NCI-H2196 (cell line): ENCODE results near the gene RALY.

Source experiments
- DNase-seq: peaks from one replicate; lab custom pipeline; 2025; ENCODE audit not compliant: unreplicated experiment; lab: John Stamatoyannopoulos, UW

RALY gene

DNA sequence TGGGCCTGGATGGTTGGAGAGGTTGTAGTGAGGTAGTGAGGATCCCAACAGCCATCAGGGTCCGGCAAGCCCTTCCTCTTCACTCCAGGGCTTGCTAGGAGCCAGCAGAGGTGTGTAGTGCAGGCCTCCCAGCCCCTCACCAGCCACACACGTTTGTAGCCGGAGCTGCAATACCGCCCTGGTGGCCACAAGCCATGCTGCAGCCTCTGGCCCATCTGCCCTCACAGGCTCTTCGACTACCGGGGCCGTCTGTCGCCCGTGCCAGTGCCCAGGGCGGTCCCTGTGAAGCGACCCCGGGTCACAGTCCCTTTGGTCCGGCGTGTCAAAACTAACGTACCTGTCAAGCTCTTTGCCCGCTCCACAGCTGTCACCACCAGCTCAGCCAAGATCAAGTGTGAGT, 81.9 kb downstream of the RALY start:
- no peak for DNase-seq

DNA sequence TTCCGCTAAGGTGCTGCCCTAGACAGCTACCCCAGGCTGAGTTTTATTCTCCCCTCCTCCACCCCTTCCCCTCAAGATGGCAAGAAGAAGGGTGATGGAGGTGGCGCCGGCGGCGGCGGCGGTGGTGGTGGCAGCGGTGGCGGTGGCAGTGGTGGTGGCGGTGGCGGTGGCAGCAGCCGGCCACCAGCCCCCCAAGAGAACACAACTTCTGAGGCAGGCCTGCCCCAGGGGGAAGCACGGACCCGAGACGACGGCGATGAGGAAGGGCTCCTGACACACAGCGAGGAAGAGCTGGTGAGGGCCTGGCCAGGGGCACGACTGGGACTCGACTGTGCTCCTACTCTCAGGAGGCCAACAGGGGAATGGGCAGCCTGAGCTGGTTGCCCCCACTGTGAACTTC, 83.2 kb downstream of the RALY start:
- DNase-seq, result no peak

DNA sequence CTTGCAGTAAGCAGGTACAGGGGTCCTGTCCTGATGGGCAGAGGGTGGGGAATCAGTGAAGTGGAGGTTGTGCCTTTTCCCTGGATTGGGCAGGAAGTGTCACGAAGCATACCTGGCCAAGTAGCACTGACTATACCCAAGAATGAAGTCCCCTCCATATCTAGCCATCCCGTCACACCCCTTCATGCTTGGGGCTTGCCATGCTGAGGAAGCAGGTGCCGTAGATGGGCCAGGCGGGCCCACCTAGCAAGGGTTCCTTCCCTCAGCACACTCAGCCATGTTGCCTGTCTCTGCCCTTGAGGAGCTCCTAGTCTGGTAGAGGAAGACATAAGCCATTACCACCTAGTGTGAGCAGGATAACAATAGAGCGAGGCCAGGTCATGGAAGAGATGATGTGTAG, 84.8 kb downstream of the RALY start:
- DNase-seq, result no peak

DNA sequence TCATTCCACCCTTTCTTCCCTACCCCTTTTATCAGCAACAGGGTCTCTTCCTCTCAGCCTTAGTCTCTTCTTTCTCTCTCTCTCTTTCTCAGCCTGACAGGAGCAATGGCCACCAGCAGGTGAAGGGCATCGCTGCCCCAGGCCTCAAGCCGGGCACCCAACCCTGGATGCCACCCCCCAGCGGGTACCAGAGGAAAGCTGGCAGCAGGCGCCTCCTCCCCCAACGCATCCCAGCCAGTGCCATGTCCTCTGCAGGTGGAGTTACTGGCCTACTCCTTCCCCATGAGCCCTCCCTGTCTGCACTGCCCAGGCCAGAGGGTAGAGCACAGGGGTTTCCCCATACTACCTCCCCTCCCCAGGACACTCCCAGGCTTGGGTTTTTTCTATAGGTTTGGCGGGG, 86.1 kb downstream of the RALY start:
- no peak for DNase-seq

DNA sequence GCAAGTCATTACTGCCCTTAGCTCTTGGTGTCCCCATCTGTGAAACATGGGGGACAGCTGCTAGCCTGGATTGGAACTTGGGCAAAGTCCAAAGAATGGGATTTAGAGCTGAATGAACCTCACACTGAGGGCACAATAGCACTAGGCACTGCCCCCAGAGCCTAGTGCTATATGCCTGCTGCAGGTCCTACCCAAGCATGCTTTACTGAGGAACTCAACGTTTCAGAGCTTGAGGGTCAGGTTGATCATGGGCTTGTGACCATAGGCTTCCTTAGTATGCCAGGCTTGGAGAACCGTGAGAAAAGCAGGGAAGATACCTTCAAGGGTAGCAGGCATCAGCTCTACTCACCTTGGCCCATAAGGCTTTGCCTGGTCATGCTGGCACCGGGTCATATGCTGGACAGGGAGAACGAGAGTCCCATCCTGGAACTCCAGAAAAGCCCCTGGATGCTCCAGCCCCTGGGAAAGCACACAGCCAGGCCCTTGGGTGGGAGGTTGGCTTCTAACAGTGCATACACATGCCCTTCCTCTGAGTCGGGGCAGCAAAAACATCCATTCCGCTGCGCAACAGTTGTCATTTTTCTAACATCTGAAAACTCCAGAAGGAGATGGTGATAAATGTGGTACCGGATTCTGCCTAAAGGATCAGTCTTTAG, 88.6 kb downstream of the RALY start:
- DNase-seq, result no peak

DNA sequence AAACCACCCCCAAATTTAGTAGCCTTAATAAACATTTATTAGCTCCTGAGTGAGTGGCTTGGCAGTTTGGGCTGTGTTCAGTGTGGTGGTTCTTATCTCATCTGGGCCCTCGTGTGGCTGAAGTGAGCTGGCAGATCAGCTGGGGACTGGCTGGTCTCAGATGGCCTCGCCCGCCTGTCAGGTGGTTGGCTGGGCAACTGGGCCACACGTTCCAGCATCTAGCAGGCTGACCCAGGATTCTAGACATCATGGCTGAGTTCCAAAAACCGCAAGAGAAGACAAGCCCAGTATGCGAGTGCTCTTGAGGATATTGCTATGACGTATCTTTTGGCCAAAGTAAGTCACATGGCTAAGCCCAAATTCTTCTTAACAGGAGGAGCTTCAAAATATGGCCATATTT, 89.4 kb downstream of the RALY start:
- DNase-seq, result peak; percentile 96

DNA sequence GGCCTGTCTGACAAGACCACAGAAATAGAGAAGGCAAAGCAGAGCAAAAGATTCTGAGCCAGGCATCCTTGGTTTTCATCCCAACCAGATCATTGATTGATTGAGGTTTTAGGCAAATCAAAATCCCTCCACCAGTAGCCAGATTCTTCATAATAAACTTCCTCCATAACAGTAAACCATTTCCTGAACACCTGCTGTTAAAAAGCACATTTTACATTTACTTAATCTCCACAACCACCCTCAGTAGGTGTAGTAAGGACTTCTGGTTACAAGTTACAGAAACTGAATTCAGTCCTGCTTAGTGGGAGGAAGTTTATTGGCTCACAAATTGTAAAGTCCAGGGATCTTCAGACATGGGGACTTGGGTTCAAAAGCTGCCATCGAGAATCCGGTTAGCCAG, 90.1 kb downstream of the RALY start:
- no peak for DNase-seq

DNA sequence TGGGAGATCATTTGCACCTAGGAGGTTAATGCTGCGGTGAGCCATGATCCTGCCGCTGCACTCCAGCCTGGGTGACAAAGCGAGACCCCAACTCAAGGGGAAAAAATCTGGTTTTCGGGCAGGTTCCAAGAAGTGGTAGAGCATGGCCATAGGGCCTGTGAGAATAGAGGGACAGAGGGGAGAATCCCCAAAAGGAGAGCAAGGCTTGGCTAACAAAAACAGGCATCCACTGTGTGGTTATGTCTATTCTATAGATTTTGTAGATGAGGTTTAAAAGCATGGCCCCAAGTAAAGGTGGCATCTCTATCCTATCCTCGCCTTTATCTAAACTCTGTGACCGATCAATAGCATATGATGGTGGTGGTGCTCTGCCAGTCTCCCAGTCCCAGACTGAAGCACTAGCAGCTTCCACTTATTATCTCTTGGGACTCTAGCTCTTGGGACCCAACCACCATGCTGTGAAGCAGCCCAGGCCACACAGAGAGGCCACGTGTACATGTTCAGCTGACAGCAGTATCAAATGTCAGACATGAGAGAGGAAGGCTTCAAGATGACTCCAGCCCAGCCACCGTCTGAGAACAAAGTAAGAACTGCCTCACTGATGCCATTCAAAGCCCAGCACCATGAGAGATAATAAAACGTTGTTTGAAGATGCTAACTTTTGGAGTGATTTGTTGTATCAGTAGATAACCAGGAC, 90.7 kb downstream of the RALY start:
- DNase-seq, result no peak

DNA sequence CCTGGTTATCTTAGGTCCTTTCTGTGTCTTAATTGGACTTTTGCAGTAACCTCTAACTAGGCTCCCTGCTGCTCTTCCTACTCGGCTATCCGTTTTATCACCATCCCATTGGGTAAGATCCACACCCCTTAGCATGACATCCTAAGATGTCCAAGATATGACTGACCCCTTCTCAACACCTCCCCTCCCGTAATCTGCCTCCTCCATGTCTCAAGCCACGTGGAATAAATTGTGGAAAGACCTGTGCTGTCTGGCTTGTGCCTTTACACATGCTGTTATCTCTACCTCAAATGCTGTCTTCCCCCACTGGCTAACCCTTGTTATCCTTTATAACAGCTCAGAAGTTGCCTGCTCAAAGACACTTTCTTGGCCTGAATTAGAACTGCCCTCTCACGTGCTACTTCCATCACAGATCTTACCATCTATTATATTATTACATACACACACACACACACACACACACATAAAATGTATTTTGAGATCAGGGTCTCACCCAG, 91.9 kb downstream of the RALY start:
- no peak for DNase-seq

DNA sequence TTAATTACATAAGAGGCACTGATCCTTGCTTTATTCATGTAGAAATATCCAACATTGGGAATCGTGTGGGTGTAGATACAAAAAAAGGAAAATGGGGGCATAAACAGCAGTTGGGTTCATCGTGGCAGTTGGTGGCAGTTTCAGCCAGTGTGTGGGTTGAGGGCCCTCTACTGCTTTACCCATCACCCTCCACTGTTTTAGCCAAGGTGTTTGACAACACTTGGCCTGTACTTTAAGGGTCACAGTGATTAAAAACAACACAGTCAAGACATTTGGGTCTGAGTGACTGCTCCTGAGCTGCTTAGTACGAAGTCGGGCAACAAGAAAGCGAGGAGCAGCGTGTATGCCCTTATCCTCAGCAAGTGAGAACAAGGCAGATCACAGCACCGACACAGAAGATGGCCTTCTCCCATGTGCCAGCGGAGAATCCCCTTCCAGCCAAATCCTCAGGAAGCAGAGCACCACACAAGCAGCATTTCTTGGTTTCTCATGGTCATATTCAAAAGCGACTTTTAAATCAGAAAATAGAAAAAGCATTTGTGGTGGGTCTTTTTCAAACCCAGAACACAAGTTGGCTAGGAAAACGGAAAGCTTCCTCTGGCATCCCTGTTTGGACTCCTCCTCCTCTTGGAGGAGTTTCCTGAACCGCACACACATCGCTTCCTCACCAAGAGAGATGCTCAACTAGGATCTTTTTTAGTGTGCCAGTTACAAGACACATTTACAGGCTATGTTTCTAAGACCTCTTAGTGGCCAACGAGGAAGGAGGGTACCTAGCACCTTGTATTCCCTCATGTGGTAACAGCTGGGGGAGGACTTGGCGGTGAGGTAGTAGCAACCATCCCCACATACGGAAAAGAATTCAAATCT, 94.8 kb downstream of the RALY start:
- DNase-seq, result no peak

DNA sequence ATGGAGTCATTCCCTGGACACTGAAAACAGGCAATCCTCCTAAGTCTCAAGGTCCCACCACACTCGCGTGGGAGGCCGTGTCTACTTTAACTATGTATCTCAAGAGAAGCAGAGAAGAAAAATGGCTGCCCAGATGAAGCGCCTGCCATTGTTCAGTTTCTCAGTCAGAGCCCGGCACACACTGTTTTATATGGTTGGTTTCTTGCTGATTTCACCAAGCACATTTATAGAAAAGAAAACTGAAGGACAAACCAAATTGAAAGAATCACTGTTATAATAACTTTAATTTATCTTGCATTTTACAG, 95.4 kb downstream of the RALY start:
- DNase-seq, result no peak

DNA sequence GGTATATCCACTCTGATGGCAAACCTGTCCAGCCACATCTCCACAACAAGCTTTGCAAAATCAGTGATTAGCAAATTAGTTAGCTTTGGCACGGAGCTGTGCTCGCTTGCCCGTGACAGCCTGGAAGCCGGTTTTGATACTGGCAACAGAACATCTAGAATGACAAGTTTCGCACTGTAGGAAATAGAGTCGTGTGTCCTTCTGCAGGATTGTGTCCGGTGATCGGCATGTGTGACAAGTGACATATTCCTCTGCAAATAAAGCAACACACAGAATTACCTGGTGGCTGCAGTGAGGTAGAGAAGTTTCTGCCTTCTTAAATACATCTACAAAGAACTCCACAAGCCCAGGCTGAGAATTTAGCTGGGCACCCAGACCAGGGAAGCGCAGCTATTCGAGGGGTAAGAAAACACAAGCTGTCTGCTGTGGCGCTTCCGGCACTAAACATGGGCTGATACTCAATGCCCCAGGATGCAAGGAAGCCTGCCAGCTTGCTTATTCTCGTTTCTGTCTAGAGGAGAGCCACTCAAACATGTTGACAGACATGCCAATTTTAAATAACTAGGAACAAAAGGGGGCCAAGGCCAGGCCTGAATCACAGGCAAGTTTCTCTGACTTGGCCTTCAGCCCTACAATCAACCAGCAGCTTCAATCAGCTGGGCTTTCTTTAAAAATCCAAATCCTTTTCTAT, 96.1 kb downstream of the RALY start:
- DNase-seq, result peak; percentile 54

DNA sequence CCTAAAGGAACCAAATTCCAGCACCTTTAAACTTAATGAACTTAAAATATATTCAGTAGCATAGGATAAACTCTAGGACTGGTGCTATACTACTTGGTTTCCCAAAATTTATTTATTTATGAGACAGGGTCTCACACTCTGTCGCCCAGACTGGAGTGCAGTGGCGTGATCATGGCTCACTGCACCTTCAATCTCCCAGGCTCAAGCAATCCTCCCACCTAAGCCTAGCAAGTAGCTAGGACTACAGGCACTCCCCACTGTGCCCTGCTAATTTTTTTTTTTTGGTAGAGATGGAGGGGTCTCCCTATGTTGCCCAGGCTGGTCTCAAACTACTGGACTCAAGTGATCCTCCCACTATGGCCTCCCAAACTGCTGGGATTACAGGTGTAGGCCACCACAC, 96.9 kb downstream of the RALY start:
- DNase-seq, result no peak

DNA sequence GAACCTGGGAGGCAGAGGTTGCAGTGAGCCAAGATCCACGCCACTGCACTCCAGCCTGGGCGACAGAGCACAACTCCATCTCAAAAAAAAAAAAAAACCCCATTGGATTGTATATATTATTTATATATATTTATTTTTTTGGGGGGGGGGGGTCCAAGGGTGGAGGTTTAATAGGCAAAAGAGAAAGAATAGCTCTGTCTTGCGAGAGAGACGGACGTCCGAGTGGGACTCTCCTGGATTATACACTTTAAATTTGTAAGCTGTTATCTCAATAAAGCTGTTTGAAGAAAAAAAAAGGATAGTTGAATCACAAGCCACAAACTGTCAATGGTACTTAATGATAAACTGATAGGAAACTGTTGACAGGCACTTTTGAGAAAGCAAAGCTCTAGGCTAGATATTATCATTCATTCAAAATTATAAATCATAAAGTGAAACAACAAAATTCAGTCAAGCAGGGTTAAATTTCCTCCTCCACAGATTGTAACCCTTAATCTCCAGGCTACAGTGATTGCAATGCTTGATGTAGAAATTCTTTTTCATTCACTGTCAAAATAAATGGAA, 98.0 kb downstream of the RALY start:
- DNase-seq, result no peak

DNA sequence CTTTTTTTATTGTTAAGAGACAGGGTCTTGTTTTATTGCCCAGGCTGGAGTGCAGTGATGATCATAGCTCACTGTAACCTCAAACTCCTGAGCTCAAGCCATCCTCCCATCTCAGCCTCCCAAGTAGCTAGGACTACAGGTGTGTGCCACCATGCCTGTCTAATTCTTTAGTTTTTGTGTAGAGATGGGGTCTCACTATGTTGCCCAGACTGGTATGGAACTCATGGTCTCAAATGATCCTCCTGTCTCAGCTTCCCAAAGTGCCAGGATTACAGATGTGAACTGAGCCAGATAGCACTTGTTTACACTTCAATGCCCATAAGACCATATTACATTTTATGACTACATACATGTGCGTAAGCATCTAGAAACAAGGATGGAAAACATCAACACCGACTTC, 100.2 kb downstream of the RALY start:
- no peak for DNase-seq

DNA sequence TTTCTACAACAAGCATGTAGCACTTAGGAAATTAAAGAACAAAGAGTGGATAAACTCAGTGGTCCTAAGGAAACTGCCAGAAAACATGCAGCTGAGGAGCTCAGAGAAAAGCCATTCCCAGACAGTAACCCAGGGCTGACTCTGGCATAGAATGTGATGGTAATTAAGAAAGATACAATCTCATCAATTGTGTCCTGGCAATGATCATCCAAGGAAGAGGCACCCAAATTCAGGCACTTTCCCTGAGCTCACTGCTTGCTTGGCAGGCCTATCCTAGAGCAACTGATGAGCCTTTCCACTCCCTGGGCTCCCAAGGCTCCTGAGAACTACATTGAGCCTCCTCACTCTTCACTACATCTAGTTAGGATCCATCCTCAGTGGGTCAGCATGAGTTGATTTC, 102.1 kb downstream of the RALY start:
- DNase-seq, result no peak

DNA sequence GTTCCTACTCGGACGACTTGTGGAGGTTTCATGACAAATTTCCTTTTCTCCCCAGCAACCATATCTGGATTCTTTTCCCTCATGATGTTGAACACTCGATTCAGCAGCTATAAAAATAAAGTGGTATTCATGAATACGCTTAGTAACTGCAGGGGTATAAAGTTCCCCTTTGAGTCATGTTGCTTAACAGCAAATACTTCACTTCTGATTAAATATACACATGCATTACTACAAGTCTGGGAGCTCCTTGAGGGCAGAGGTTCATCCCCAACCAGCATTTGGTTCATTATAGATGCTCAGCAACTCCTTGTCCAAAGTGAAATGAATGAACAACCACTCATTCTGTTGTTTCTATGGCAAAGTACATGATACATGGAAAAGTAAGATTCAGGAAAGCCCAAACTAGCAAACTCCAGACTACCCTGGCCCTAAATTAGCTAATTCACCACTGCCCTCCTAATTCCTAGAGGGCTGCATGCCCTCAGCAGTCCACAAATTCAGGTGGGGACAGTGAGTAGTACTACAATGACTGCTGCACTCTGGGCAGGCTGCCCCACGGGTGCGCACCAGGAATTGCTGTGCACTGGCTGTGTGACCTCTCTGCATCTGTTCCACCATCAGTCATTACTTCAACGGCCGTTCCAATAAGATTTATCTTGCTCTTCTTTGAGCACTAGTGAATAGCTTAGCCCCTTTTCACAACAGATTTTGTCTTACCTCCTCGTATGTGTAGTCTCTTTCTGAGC, 103.2 kb downstream of the RALY start:
- no peak for DNase-seq

DNA sequence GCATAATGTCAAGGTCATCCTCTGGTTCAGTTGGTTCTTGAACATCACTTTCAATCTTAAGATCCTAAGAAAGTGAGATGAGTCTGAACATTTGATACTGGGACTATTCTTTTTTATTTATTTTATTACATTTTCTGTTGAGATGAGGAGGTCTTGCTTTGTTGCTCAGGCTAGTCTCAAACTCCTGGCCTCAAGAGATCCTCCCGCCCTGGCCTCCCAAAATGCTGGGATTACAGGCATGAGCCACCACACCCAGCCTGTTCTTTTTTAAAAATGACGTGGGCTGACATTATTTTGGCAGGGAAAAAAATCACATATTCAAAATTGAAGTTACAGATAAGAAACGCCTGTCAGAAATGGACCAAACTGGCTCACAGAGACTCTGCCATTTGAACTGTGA, 104.9 kb downstream of the RALY start:
- DNase-seq, result no peak

DNA sequence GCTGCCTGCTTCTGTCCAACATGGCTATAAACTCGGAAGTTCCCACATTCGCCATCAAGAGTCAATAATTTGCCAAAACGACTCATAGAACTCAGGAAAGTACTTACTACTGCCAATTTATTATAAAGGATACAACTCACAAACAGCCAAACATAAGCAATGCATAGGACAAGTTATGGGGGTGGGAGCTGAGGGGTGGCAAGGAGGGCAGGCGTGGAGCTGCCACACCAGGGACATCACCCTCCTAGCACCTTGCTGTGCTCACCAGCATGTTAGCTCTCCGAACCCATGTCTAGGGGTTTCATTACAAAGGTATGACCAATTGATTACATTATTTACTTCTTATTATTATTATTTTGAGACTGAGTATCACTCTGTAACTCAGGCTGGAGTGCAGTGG, 106.0 kb downstream of the RALY start:
- DNase-seq, result no peak

DNA sequence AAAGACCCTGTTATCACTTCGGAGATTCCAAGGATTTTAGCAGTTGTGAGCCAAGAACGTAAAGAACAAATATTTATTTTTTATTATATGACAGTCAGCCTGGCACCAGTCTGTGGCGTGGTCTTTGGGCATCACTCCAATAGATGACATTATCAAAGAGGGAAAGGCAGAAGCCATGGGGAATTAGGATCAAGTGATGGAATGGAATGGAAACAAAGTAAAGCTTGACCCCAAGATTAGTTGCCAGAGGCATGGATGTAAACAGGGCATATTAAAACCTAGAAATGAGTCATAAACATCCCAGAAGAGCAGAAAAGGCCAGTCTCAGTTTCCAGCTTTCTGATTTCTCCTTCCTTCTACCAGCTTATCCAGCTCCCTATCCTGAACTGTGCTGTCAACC, 106.9 kb downstream of the RALY start:
- no peak for DNase-seq

DNA sequence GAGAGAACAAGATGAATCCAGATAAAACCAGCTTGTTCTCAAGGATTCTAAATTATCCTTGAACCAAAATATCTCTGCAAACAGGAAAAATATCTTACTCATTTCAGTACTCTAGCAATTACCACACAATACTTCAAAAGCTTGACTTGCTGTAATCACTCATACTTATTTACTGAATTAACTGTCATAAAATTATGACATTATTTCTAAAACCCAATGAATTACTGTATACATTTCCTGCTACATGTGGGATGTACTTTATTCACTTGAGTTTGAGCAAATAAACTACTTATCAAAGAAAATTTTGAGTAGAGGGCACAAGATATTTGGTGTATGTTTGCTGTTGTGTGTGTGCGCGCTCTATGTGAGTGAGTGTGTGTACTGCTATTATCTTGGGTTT, 108.6 kb downstream of the RALY start:
- no peak for DNase-seq
